ENCODE measurements around the gene PRPH.
"Not testable (repeated sequence)": the region's sequence is repeated elsewhere in the genome, so short reads cannot be mapped to it uniquely, and the experiment has no call there.

The PRPH gene

GRCh38 chr12:49279706-49280159 is 15.2 kb upstream of the PRPH start:
- H3K4me3 ChIP-seq (ENCODE audit: low read depth in 1 of 2, low read length in 2 of 2) = no peak overlapping the region
- no peak overlapping the region for H3K27ac ChIP-seq (ENCODE audit: low read length)
- no peaks in the 10 kb centered on the region for H3K9me3 ChIP-seq (ENCODE audit: control insufficient read depth in 1 of 2, low read length in 2 of 2)
- H3K4me1 ChIP-seq (ENCODE audit: control insufficient read depth in 1 of 2, insufficient read depth in 2 of 2, low read length in 2 of 2) = no peaks in the 10 kb centered on the region
- H3K36me3 ChIP-seq (ENCODE audit: control insufficient read depth in 1 of 2, insufficient read depth in 2 of 2, low read length in 2 of 2) = no peaks in the 10 kb centered on the region
- H3K27me3 ChIP-seq (ENCODE audit: low read depth, low read length) = no peaks in the 10 kb centered on the region

- not testable (repeated sequence) for H3K9me3 ChIP-seq (ENCODE audit: control insufficient read depth in 1 of 2, low read length in 2 of 2); H3K4me3 ChIP-seq (ENCODE audit: low read depth in 1 of 2, low read length in 2 of 2); H3K4me1 ChIP-seq (ENCODE audit: control insufficient read depth in 1 of 2, insufficient read depth in 2 of 2, low read length in 2 of 2); H3K36me3 ChIP-seq (ENCODE audit: control insufficient read depth in 1 of 2, insufficient read depth in 2 of 2, low read length in 2 of 2); H3K27ac ChIP-seq (ENCODE audit: low read length); H3K27me3 ChIP-seq (ENCODE audit: low read depth, low read length)
Observed at GRCh38 chr12:49280545-49280944, 14.4 kb upstream of the PRPH start.

- Histone ChIP-seq H3K27ac (ENCODE audit: low read length) (no peak overlapping the region), H3K9me3 (ENCODE audit: control insufficient read depth in 1 of 2, low read length in 2 of 2) (no peaks in the 10 kb centered on the region), H3K4me3 (ENCODE audit: low read depth in 1 of 2, low read length in 2 of 2) (no peak overlapping the region), H3K27me3 (ENCODE audit: low read depth, low read length) (no peaks in the 10 kb centered on the region), H3K36me3 (ENCODE audit: control insufficient read depth in 1 of 2, insufficient read depth in 2 of 2, low read length in 2 of 2) (no peaks in the 10 kb centered on the region), H3K4me1 (ENCODE audit: control insufficient read depth in 1 of 2, insufficient read depth in 2 of 2, low read length in 2 of 2) (no peaks in the 10 kb centered on the region)
Observed at GRCh38 chr12:49282302-49282701, 12.6 kb upstream of the PRPH start.

GRCh38 chr12:49282740-49283375 is 12.1 kb upstream of the PRPH start:
- not testable (repeated sequence) for H3K36me3 ChIP-seq (ENCODE audit: control insufficient read depth in 1 of 2, insufficient read depth in 2 of 2, low read length in 2 of 2); H3K4me3 ChIP-seq (ENCODE audit: low read depth in 1 of 2, low read length in 2 of 2); H3K27ac ChIP-seq (ENCODE audit: low read length); H3K27me3 ChIP-seq (ENCODE audit: low read depth, low read length); H3K4me1 ChIP-seq (ENCODE audit: control insufficient read depth in 1 of 2, insufficient read depth in 2 of 2, low read length in 2 of 2); H3K9me3 ChIP-seq (ENCODE audit: control insufficient read depth in 1 of 2, low read length in 2 of 2)

- no peaks in the 10 kb centered on the region for H3K9me3 ChIP-seq (ENCODE audit: control insufficient read depth in 1 of 2, low read length in 2 of 2)
- no peak overlapping the region for H3K4me3 ChIP-seq (ENCODE audit: low read depth in 1 of 2, low read length in 2 of 2)
- H3K27me3 ChIP-seq (ENCODE audit: low read depth, low read length) = no peaks in the 10 kb centered on the region
- no peaks in the 10 kb centered on the region for H3K4me1 ChIP-seq (ENCODE audit: control insufficient read depth in 1 of 2, insufficient read depth in 2 of 2, low read length in 2 of 2)
- no peaks in the 10 kb centered on the region for H3K36me3 ChIP-seq (ENCODE audit: control insufficient read depth in 1 of 2, insufficient read depth in 2 of 2, low read length in 2 of 2)
- no peak overlapping the region for H3K27ac ChIP-seq (ENCODE audit: low read length)
Observed at GRCh38 chr12:49283541-49284429, 11.2 kb upstream of the PRPH start.

- H3K4me3 ChIP-seq (ENCODE audit: low read depth in 1 of 2, low read length in 2 of 2) = no peak overlapping the region
- no peaks in the 10 kb centered on the region for H3K4me1 ChIP-seq (ENCODE audit: control insufficient read depth in 1 of 2, insufficient read depth in 2 of 2, low read length in 2 of 2)
- no peaks in the 10 kb centered on the region for H3K27me3 ChIP-seq (ENCODE audit: low read depth, low read length)
- no peaks in the 10 kb centered on the region for H3K36me3 ChIP-seq (ENCODE audit: control insufficient read depth in 1 of 2, insufficient read depth in 2 of 2, low read length in 2 of 2)
- no peaks in the 10 kb centered on the region for H3K9me3 ChIP-seq (ENCODE audit: control insufficient read depth in 1 of 2, low read length in 2 of 2)
- no peak overlapping the region for H3K27ac ChIP-seq (ENCODE audit: low read length)
Observed at GRCh38 chr12:49284672-49285071, 10.3 kb upstream of the PRPH start.

- Histone ChIP-seq H3K9me3 (ENCODE audit: control insufficient read depth in 1 of 2, low read length in 2 of 2) (no peaks in the 10 kb centered on the region), H3K4me1 (ENCODE audit: control insufficient read depth in 1 of 2, insufficient read depth in 2 of 2, low read length in 2 of 2) (no peaks in the 10 kb centered on the region), H3K36me3 (ENCODE audit: control insufficient read depth in 1 of 2, insufficient read depth in 2 of 2, low read length in 2 of 2) (no peaks in the 10 kb centered on the region), H3K27me3 (ENCODE audit: low read depth, low read length) (no peaks in the 10 kb centered on the region), H3K4me3 (ENCODE audit: low read depth in 1 of 2, low read length in 2 of 2) (no peak overlapping the region), H3K27ac (ENCODE audit: low read length) (no peak overlapping the region)
Observed at GRCh38 chr12:49287876-49288275, 7.1 kb upstream of the PRPH start.

- H3K27me3 ChIP-seq (ENCODE audit: low read depth, low read length) = no peaks in the 10 kb centered on the region
- H3K27ac ChIP-seq (ENCODE audit: low read length) = no peak overlapping the region
- H3K36me3 ChIP-seq (ENCODE audit: control insufficient read depth in 1 of 2, insufficient read depth in 2 of 2, low read length in 2 of 2) = no peaks in the 10 kb centered on the region
- H3K4me1 ChIP-seq (ENCODE audit: control insufficient read depth in 1 of 2, insufficient read depth in 2 of 2, low read length in 2 of 2) = peaks cover 0 to 3% of the 10 kb centered on the region in 2 donors
- no peak overlapping the region for H3K4me3 ChIP-seq (ENCODE audit: low read depth in 1 of 2, low read length in 2 of 2)
- H3K9me3 ChIP-seq (ENCODE audit: control insufficient read depth in 1 of 2, low read length in 2 of 2) = no peaks in the 10 kb centered on the region
Observed at GRCh38 chr12:49288412-49288853, 6.5 kb upstream of the PRPH start.

GRCh38 chr12:49288922-49289555 is 5.9 kb upstream of the PRPH start:
- Histone ChIP-seq H3K4me3 (ENCODE audit: low read depth in 1 of 2, low read length in 2 of 2) (no peak overlapping the region), H3K4me1 (ENCODE audit: control insufficient read depth in 1 of 2, insufficient read depth in 2 of 2, low read length in 2 of 2) (peaks cover 0 to 6% of the 10 kb centered on the region in 2 donors), H3K27ac (ENCODE audit: low read length) (no peak overlapping the region), H3K27me3 (ENCODE audit: low read depth, low read length) (no peaks in the 10 kb centered on the region), H3K36me3 (ENCODE audit: control insufficient read depth in 1 of 2, insufficient read depth in 2 of 2, low read length in 2 of 2) (no peaks in the 10 kb centered on the region), H3K9me3 (ENCODE audit: control insufficient read depth in 1 of 2, low read length in 2 of 2) (no peaks in the 10 kb centered on the region)

- H3K27ac ChIP-seq (ENCODE audit: low read length) = no peak overlapping the region
- no peaks in the 10 kb centered on the region for H3K36me3 ChIP-seq (ENCODE audit: control insufficient read depth in 1 of 2, insufficient read depth in 2 of 2, low read length in 2 of 2)
- H3K4me3 ChIP-seq (ENCODE audit: low read depth in 1 of 2, low read length in 2 of 2) = no peak overlapping the region
- no peaks in the 10 kb centered on the region for H3K9me3 ChIP-seq (ENCODE audit: control insufficient read depth in 1 of 2, low read length in 2 of 2)
- H3K27me3 ChIP-seq (ENCODE audit: low read depth, low read length) = peaks cover 24% of the 10 kb centered on the region
- H3K4me1 ChIP-seq (ENCODE audit: control insufficient read depth in 1 of 2, insufficient read depth in 2 of 2, low read length in 2 of 2) = peaks cover 0 to 23% of the 10 kb centered on the region in 2 donors
Observed at GRCh38 chr12:49292729-49293055, 2.3 kb upstream of the PRPH start.

GRCh38 chr12:49293056-49293956 is 1.6 kb upstream of the PRPH start:
- Histone ChIP-seq H3K27me3 (ENCODE audit: low read depth, low read length) (peaks cover 30% of the 10 kb centered on the region), H3K27ac (ENCODE audit: low read length) (no peak overlapping the region), H3K9me3 (ENCODE audit: control insufficient read depth in 1 of 2, low read length in 2 of 2) (no peaks in the 10 kb centered on the region), H3K4me1 (ENCODE audit: control insufficient read depth in 1 of 2, insufficient read depth in 2 of 2, low read length in 2 of 2) (peaks cover 0 to 26% of the 10 kb centered on the region in 2 donors), H3K36me3 (ENCODE audit: control insufficient read depth in 1 of 2, insufficient read depth in 2 of 2, low read length in 2 of 2) (no peaks in the 10 kb centered on the region), H3K4me3 (ENCODE audit: low read depth in 1 of 2, low read length in 2 of 2) (peak overlapping the region in 1 of 2 donors; percentile 21)
